ENCODE measurements around the gene MAP2K3.

Gene MAP2K3

GRCh38 chr17:21284319-21285163, at the start of gene MAP2K3:
TSS of gene MAP2K3 (plus strand) at chr17:21284711. CDS start at chr17:21284921, 210 bp downstream.
- DNase-seq: peak; percentile 88

- DNase-seq: no peak
Observed at GRCh38 chr17:21235921-21236320, 48.6 kb upstream of the MAP2K3 start.

- peak; percentile 21 to 44 for DNase-seq
Observed at GRCh38 chr17:21239680-21240368, 44.7 kb upstream of the MAP2K3 start.

- no peak for DNase-seq
Observed at GRCh38 chr17:21240369-21241055, 44.0 kb upstream of the MAP2K3 start.

GRCh38 chr17:21241564-21241963, 42.9 kb upstream of the MAP2K3 start:
- DNase-seq: no peak

- DNase-seq: no peak
Observed at GRCh38 chr17:21242026-21242697, 42.3 kb upstream of the MAP2K3 start.

- no peak for DNase-seq
Observed at GRCh38 chr17:21242780-21243515, 41.6 kb upstream of the MAP2K3 start.

- no peak for DNase-seq
Observed at GRCh38 chr17:21243516-21244303, 40.8 kb upstream of the MAP2K3 start.

GRCh38 chr17:21245639-21246084, 38.8 kb upstream of the MAP2K3 start:
- no peak for DNase-seq

- no peak for DNase-seq
Observed at GRCh38 chr17:21246698-21247097, 37.8 kb upstream of the MAP2K3 start.

GRCh38 chr17:21247552-21248258, 36.8 kb upstream of the MAP2K3 start:
- no peak for DNase-seq

GRCh38 chr17:21248500-21248899, 36.0 kb upstream of the MAP2K3 start:
- no peak for DNase-seq

GRCh38 chr17:21249086-21249795, 35.3 kb upstream of the MAP2K3 start:
- DNase-seq: no peak

- no peak for DNase-seq
Observed at GRCh38 chr17:21249920-21250703, 34.4 kb upstream of the MAP2K3 start.

GRCh38 chr17:21250854-21251253, 33.7 kb upstream of the MAP2K3 start:
- no peak for DNase-seq

GRCh38 chr17:21251337-21252010, 33.0 kb upstream of the MAP2K3 start:
- no peak for DNase-seq

GRCh38 chr17:21252289-21252795, 32.2 kb upstream of the MAP2K3 start:
- DNase-seq: no peak

Data from Kasumi-1 (cell line).